ENCODE data around the gene TTYH1.

The TTYH1 gene

DNA sequence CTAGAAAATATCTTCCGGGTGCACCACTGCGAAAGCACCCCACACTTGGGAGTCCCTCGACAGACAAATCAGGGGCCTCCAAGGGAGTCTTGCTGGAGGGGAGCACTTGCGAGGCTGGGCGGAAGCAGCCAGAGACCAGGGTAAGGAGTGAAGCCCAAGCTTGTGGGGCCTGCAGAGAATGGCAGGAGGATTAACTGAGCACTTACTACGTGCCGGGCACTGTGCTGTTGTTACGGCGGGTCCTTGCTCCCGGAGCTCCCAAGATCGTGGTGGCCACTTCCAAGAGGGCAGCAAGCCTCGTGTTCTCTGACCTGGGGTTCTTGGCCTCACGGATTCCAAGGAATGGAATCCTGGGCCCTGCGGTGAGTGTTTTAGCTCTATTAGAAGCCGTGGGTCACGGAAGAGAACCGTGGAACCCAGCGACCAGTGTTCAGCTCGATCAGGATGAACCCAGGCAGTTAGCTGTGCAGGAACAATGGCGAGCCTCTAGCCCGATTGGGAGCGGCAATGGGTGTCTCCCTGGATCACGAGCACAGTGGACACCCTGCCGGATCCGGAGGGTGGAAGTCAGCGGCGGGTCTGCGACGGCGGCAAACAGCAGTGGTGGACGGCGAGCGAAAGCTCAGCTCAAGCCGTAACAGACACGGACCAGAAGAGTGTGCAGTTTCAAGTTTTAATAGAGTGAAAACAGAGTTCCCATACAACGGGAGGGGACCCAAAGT is 9.6 kb downstream of the TTYH1 start:
- no peak for DNase-seq

DNA sequence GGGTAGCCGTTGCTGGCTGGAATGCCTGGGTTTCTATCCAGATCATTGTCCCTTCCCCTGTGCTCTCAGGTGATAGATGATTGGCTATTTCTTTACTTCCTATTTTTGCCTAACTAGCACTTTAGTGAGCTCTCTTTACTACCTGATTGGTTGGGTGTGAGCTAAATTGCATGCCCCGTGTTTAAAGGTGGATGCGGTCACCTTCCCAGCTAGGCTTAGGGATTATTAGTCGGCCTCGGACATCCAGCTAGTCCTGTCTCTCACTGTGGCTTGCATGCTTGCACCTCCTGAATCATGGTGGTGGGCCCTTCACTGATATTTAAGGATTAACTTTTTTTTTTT is 10.1 kb downstream of the TTYH1 start:
- DNase-seq, result no peak

- DNase-seq, result no peak
These were observed 11.1 kb downstream of the TTYH1 start for GRCh38 chr19:54426291-54426931.

- DNase-seq, result no peak
These were observed 12.3 kb downstream of the TTYH1 start for GRCh38 chr19:54427586-54427985.

- no peak for DNase-seq
These were observed 13.3 kb downstream of the TTYH1 start for GRCh38 chr19:54428323-54429175.

GRCh38 chr19:54429176-54429495 is 13.9 kb downstream of the TTYH1 start:
- no peak for DNase-seq

DNA sequence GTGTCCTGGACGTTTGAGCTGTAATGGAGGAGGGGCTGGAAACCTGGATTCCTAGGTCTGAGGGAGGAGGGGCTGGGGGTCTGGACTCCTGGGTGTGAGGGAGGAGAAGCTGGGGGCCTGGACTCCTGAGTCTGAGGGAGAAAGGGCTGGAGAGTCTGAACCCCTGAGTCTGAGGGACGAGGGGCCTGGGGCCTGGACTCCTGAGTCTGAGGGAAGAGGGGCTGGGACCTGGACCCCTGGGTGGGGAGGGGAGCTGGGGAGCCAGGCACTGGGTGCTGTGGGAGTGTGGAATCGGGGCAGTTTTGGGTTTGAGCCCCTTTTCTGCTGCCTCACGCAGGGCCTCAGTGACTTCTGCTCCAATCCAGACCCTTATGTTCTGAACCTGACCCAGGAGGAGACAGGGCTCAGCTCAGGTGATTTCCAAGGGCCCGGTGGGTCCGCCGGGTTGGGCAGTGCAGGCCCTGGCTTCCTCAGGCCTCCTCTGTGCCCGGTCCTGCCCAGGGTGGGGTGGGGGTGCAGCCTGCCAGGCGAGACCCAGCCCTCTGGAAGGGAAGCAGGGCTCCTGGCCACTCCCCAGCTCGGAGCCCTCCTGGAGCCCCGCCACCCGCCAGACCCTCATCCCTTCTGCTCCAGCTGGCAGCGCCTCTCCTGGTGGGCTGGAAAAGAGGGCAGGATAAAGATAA is 14.4 kb downstream of the TTYH1 start:
- DNase-seq, result no peak

DNA sequence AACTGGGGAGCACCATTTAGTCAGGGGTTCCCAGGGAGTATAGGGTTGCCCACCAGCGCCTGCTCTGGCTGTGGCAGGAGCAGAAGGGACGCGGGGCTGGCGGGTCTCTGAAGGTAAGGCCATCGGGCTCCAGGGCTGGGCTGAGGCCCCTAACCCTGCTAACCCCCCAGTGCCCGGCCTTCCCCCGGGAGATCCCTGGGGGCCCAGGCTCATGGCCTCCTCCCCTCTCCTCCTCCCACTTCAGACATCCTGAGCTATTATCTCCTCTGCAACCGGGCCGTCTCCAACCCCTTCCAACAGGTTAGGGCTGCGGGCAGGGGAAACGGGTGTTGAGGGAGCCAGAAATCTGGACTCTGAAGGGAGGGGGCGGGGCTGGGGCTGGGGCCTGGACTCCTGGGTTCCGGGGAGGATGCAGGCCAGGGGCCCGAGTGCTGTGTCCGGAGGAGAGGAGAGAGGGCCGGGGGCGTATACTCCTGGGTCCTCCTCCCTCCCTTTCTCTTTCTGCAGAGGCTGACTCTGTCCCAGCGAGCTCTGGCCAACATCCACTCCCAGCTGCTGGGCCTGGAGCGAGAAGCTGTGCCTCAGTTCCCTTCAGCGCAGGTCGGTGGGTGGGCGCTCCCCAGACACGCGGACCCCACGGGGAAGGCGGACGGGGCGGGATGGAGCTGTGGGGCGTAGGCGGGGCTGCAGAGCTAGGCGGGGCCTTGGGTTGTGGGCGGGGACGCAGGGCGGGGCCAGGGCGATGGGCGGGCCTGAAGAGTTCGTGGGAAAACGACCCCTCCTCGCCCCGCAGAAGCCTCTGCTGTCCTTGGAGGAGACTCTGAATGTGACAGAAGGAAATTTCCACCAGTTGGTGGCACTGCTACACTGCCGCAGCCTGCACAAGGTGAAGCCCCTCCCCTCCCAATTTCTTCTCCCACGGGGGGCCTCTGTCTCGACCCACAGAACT is 15.3 kb downstream of the TTYH1 start:
- DNase-seq, result peak; percentile 16

GRCh38 chr19:54431255-54431838 is 16.1 kb downstream of the TTYH1 start:
- DNase-seq, result no peak

DNA sequence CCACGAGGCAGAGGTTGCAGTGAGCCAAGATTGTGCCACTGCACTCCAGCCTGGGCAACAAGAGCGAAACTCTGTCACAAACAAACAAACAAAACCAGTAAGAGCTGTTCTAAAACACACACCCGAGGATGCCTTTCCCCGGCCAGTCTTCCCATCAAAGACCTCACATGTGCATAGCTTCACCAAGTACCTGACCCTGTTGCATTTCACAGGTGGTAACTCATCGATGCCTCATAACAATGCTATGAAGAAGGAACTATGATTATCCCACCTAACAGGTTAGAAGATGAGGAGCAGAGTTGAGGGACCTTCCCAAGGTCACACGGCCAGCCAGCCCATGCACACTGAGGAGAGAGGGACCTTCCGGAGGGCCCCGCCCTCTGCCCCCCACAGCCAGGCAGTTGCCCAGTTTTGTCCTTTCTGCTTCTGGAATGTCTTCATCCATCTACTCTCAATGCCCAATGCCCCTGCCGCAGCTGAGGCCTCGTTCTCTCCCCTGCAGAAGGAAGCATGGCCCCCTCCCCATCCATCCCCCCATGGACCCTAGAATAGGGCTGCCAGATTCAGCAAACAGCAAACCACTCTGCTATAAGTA is 17.0 kb downstream of the TTYH1 start:
- no peak for DNase-seq

DNA sequence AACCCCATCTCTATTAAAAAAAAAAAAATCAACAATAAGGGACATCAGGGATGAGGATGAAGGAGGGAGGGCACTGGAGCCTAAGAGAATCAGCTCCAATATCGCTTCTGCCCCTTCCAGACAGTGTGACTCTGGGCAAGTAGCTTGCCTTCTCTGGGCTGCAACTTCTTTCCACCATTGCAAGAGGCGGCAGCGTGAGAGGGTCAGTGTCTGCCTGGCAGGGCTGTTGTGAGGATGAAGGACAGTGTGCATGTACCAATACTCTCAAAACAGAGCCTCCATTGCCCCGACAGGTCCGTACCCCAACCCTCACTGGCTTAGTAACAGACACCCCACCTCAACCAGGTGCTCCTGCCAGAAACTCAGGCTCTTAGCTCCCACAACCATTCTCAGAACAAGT is 18.4 kb downstream of the TTYH1 start:
- DNase-seq, result no peak

- no peak for DNase-seq
These were observed 19.0 kb downstream of the TTYH1 start for GRCh38 chr19:54434112-54434872.

DNA sequence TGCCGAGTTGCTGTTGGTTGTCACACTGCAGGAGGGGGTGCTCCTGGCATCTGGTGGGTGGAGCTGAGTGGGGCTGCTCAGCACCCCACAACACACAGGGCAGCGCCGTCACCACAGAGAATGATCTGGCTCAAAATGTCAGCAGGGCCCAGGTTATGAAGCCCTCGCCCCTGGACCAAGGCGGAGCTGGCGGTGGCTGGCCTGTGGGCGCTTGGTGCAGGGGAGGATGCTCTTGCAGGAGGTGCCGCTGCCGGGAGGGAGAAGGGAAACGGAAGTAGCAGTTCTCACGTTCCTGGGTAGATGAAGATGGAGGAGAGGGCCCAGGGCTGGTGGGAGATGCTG is 19.6 kb downstream of the TTYH1 start:
- no peak for DNase-seq

GRCh38 chr19:54435551-54436016 is 20.3 kb downstream of the TTYH1 start:
- DNase-seq, result no peak

GRCh38 chr19:54436031-54436523 is 20.8 kb downstream of the TTYH1 start:
- no peak for DNase-seq

GRCh38 chr19:54436628-54437252 is 21.5 kb downstream of the TTYH1 start:
- DNase-seq, result no peak

GRCh38 chr19:54439174-54439851 is 24.0 kb downstream of the TTYH1 start:
- DNase-seq, result peak; percentile 39

GRCh38 chr19:54440641-54441040 is 25.4 kb downstream of the TTYH1 start:
- DNase-seq, result no peak

GRCh38 chr19:54444737-54445136 is 29.5 kb downstream of the TTYH1 start:
- DNase-seq, result no peak

All from fibroblast of skin of right biceps (primary cell).